ENCODE results near the gene PFKL.

GRCh38 chr21:44272284-44272858, 27.5 kb upstream of the PFKL start:
- TF ChIP-seq, protein P1, sequence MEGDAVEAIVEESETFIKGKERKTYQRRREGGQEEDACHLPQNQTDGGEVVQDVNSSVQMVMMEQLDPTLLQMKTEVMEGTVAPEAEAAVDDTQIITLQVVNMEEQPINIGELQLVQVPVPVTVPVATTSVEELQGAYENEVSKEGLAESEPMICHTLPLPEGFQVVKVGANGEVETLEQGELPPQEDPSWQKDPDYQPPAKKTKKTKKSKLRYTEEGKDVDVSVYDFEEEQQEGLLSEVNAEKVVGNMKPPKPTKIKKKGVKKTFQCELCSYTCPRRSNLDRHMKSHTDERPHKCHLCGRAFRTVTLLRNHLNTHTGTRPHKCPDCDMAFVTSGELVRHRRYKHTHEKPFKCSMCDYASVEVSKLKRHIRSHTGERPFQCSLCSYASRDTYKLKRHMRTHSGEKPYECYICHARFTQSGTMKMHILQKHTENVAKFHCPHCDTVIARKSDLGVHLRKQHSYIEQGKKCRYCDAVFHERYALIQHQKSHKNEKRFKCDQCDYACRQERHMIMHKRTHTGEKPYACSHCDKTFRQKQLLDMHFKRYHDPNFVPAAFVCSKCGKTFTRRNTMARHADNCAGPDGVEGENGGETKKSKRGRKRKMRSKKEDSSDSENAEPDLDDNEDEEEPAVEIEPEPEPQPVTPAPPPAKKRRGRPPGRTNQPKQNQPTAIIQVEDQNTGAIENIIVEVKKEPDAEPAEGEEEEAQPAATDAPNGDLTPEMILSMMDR (IDR thresholded peaks at IDR 0.05; ENCODE audit: insufficient read depth, low read length) = no peak
- TF ChIP-seq, protein P2, sequence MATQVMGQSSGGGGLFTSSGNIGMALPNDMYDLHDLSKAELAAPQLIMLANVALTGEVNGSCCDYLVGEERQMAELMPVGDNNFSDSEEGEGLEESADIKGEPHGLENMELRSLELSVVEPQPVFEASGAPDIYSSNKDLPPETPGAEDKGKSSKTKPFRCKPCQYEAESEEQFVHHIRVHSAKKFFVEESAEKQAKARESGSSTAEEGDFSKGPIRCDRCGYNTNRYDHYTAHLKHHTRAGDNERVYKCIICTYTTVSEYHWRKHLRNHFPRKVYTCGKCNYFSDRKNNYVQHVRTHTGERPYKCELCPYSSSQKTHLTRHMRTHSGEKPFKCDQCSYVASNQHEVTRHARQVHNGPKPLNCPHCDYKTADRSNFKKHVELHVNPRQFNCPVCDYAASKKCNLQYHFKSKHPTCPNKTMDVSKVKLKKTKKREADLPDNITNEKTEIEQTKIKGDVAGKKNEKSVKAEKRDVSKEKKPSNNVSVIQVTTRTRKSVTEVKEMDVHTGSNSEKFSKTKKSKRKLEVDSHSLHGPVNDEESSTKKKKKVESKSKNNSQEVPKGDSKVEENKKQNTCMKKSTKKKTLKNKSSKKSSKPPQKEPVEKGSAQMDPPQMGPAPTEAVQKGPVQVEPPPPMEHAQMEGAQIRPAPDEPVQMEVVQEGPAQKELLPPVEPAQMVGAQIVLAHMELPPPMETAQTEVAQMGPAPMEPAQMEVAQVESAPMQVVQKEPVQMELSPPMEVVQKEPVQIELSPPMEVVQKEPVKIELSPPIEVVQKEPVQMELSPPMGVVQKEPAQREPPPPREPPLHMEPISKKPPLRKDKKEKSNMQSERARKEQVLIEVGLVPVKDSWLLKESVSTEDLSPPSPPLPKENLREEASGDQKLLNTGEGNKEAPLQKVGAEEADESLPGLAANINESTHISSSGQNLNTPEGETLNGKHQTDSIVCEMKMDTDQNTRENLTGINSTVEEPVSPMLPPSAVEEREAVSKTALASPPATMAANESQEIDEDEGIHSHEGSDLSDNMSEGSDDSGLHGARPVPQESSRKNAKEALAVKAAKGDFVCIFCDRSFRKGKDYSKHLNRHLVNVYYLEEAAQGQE (IDR thresholded peaks at IDR 0.05; ENCODE audit: insufficient replicate concordance, low read depth) = no peak

All from HL-60 (cell line).